Measurements from ENCODE around the gene RALY. TPM values are rescaled to one million over a fixed set of nuclear protein-coding genes. Genes with fewer than 3 reads are reported as not detected.
A peak's percentile ranks its signal among the peaks of the same experiment; 100 is the strongest.

Gene RALY
- total RNA-seq, 3 donors from 2014 or later, result 152 to 229 (median 215) TPM

- Histone ChIP-seq H3K9me3 (no peaks in the 10 kb centered on the region), H3K4me1 (ENCODE audit: low read depth) (peaks cover 19% of the 10 kb centered on the region), H3K4me3 (no peak overlapping the region), H3K36me3 (ENCODE audit: low read depth) (no peaks in the 10 kb centered on the region)
- no peak for DNase-seq
- peak; percentile 55 for ATAC-seq
- intact Hi-C loops (cut with DNase I, micrococcal nuclease), result no loop called here
- no peak for TF ChIP-seq CTCF (IDR thresholded peaks at IDR 0.05)
These were observed 51.6 kb downstream of the RALY start for GRCh38 chr20:34045294-34045693.

GRCh38 chr20:34045930-34046725, 52.4 kb downstream of the RALY start:
- TF ChIP-seq CTCF (IDR thresholded peaks at IDR 0.05), result no peak
- Histone ChIP-seq H3K36me3 (ENCODE audit: low read depth) (no peaks in the 10 kb centered on the region), H3K4me1 (ENCODE audit: low read depth) (peaks cover 15% of the 10 kb centered on the region), H3K4me3 (no peak overlapping the region), H3K9me3 (no peaks in the 10 kb centered on the region)
- ATAC-seq, result no peak
- DNase-seq, result no peak
- intact Hi-C loops (cut with DNase I, micrococcal nuclease), result no loop called here

- TF ChIP-seq CTCF (IDR thresholded peaks at IDR 0.05), result no peak
- DNase-seq (no peak), ATAC-seq (no peak)
- no peaks in the 10 kb centered on the region for H3K9me3 ChIP-seq
- H3K4me3 ChIP-seq, result no peak overlapping the region
- H3K36me3 ChIP-seq (ENCODE audit: low read depth), result no peaks in the 10 kb centered on the region
- intact Hi-C loops (cut with DNase I, micrococcal nuclease), result no loop called here
- peaks cover 13% of the 10 kb centered on the region for H3K4me1 ChIP-seq (ENCODE audit: low read depth)
These were observed 53.4 kb downstream of the RALY start for GRCh38 chr20:34047010-34047687.

- H3K4me3 ChIP-seq, result no peak overlapping the region
- no peaks in the 10 kb centered on the region for H3K36me3 ChIP-seq (ENCODE audit: low read depth)
- peaks cover 9% of the 10 kb centered on the region for H3K4me1 ChIP-seq (ENCODE audit: low read depth)
- no peak for DNase-seq
- no peaks in the 10 kb centered on the region for H3K9me3 ChIP-seq
- intact Hi-C loops (cut with DNase I, micrococcal nuclease), result no loop called here
- TF ChIP-seq CTCF (IDR thresholded peaks at IDR 0.05), result no peak
- no peak for ATAC-seq
These were observed 54.2 kb downstream of the RALY start for GRCh38 chr20:34047917-34048316.

- TF ChIP-seq CTCF (IDR thresholded peaks at IDR 0.05), result no peak
- Histone ChIP-seq H3K4me3 (no peak overlapping the region), H3K36me3 (ENCODE audit: low read depth) (no peaks in the 10 kb centered on the region), H3K9me3 (no peaks in the 10 kb centered on the region), H3K4me1 (ENCODE audit: low read depth) (peaks cover 9% of the 10 kb centered on the region)
- no peak for ATAC-seq
- intact Hi-C loops (cut with DNase I, micrococcal nuclease), result no loop called here
- no peak for DNase-seq
These were observed 55.7 kb downstream of the RALY start for GRCh38 chr20:34049389-34049788.
